GM12801 (cell line): ENCODE results near the gene CPT1A.

Source experiments
- TF ChIP-seq, protein P1 (sequence below): IDR thresholded peaks from one replicate; pipeline ENCODE4 v1.5.1; 2011; ENCODE audit warnings: control low read depth; ENCODE audit not compliant: insufficient read length; ENCODE audit errors: extremely low read depth

CPT1A gene

DNA sequence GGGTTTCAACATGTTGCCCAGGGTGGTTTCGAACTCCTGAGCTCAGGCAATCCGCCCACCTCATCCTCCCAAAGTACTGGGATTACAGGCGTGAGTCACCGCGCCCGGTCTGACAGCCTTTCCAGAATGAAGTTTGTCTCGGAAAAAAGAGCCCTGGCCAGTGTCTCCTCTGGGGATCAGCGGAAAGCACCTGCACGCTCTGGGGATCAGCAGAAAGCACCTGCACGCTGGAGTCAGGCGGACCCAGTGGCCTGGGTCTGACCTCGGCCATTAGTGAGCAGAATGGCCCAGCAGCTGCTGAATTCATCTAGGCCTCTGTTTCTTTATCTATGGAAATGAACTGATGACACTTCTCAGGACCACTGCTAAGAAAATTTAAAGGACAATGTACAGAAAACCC lies 79.9 kb downstream of the CPT1A start:
- TF ChIP-seq, protein P1, sequence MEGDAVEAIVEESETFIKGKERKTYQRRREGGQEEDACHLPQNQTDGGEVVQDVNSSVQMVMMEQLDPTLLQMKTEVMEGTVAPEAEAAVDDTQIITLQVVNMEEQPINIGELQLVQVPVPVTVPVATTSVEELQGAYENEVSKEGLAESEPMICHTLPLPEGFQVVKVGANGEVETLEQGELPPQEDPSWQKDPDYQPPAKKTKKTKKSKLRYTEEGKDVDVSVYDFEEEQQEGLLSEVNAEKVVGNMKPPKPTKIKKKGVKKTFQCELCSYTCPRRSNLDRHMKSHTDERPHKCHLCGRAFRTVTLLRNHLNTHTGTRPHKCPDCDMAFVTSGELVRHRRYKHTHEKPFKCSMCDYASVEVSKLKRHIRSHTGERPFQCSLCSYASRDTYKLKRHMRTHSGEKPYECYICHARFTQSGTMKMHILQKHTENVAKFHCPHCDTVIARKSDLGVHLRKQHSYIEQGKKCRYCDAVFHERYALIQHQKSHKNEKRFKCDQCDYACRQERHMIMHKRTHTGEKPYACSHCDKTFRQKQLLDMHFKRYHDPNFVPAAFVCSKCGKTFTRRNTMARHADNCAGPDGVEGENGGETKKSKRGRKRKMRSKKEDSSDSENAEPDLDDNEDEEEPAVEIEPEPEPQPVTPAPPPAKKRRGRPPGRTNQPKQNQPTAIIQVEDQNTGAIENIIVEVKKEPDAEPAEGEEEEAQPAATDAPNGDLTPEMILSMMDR = no peak

DNA sequence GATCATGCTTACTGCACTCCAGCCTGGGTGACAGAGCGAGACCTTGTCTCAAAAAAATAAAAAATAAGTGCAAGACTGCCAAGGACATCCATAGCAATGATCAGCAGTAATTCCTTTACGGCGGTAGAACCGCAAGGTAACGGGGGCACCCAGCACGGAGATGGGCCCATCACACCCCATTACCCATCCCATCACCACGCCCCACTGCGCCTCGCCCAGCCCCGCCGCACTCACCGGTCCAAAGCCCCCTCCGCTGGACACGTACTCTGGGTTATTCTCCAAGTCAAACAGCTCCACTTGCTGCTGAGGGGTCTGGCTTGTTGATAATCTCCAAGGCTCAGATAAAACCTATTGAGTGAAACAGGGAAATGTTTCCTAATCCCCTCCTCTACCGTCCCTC lies 81.7 kb downstream of the CPT1A start:
- TF ChIP-seq, protein P1 = no peak

DNA sequence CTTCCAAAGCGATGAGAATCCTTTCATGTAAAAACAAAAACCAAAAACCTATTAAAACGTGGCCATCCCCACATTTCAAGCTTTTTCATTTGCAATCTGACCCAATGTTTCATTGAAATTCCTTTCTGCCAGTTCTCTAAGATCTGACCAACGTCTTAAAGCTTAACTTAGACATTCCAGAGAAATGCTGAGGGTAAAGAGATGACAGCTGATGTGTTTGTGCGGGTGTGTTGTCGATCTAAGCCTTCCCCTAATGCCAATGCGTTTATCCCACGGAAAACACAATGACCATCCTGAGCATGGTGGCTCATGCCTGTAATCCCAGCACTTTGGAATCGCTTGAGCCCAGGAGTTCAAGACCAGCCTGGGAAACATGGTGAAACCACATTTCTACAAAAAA lies 84.0 kb downstream of the CPT1A start:
- TF ChIP-seq, protein P1 = no peak

DNA sequence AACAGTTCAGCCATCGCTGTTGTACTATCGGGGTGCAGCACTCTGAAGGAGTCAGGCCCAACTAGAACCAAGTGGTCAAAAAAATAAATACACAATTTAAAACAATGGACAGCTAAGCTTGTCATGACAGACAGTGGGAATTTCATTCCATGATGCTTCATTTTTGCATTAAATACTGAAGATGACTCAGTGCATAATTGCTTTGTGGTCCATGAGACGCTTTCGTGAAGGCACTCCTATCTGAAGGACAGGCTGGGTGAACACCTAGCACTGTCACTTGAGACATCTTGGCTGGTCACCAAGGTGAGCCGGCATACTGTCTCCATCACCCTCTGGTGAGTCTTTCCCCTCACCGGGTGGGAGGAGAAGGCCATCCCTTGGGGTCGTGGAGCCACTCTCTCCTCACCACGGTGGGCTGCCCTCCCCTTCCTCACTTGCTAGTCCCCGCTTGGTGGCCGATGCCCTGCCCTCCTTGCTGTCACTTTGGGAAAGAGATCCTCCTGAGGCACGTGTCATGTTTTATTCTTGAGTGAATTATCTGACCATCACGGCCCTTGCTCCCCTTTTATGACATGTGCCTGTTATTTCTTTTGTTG lies 85.4 kb downstream of the CPT1A start:
- TF ChIP-seq, protein P1 = no peak

GRCh38 chr11:68753300-68753699 lies 88.4 kb downstream of the CPT1A start:
- TF ChIP-seq, protein P1 = no peak

DNA sequence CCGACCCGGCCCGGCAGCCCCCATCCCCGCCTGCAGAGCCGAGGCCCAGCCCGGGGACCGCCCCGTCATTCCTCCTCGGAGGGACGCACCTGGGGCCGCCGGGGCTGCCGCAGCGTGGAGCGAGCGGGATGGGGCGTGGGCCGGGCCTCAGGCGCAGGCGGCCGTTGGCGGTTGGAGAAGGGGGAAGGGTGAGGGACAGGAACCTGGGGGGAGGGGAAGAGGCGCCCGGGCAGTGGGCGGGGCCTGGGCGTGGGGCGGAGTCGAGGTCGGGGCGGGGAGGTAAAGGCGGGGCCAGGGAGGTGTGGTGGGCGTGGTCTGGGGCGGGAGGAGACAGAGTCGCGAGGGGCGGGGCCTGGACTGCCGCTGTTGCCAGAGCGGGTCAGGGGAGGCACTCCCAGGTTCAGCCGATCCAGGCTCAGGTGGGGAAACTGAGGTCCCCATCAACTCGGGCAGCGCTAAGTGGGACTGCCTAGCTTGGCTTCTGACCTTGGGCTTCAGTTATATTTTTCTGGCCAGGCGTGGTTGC lies 90.3 kb downstream of the CPT1A start, which contains the start of gene TESMIN:
Gene TESMIN (minus strand): TSS at position 190 of the 526 bp plus-strand sequence. CDS start 860 bp downstream, outside the sequence.
- TF ChIP-seq, protein P1 = no peak

- TF ChIP-seq, protein P1 = no peak
Observed at GRCh38 chr11:68751004-68751325, 90.8 kb downstream of the CPT1A start.
